ENCODE results near the gene PALD1.

The PALD1 gene

GRCh38 chr10:70458329-70459060 lies 20.1 kb upstream of the PALD1 start:
- no peak for DNase-seq

- DNase-seq, result no peak
These were observed 19.4 kb upstream of the PALD1 start for GRCh38 chr10:70459061-70459773.

GRCh38 chr10:70459774-70460490 lies 18.6 kb upstream of the PALD1 start:
- no peak for DNase-seq

- peak; percentile 39 to 54 for DNase-seq
These were observed 16.9 kb upstream of the PALD1 start for GRCh38 chr10:70461397-70462348.

- no peak for DNase-seq
These were observed 16.1 kb upstream of the PALD1 start for GRCh38 chr10:70462349-70462984.

- no peak for DNase-seq
These were observed 13.3 kb upstream of the PALD1 start for GRCh38 chr10:70465278-70465677.

- DNase-seq, result no peak
These were observed 12.7 kb upstream of the PALD1 start for GRCh38 chr10:70465832-70466231.

- no peak for DNase-seq
These were observed 11.6 kb upstream of the PALD1 start for GRCh38 chr10:70466951-70467350.

GRCh38 chr10:70472799-70473454 lies 5.6 kb upstream of the PALD1 start:
- DNase-seq, result no peak

- DNase-seq, result no peak
These were observed 3.8 kb upstream of the PALD1 start for GRCh38 chr10:70474780-70475179.

- no peak for DNase-seq
These were observed 2.9 kb upstream of the PALD1 start for GRCh38 chr10:70475661-70476060.

GRCh38 chr10:70476249-70477035 lies 2.1 kb upstream of the PALD1 start:
- no peak for DNase-seq

- peak; percentile 81 to 84 for DNase-seq
These were observed 855 bp upstream of the PALD1 start for GRCh38 chr10:70477661-70478162.

- DNase-seq, result no peak
These were observed 606 bp downstream of the PALD1 start for GRCh38 chr10:70479165-70479581.

- no peak for DNase-seq
These were observed 1.2 kb downstream of the PALD1 start for GRCh38 chr10:70479626-70480238.

- DNase-seq, result peak in 1 of 2 donors; percentile 65
These were observed 1.8 kb downstream of the PALD1 start for GRCh38 chr10:70480239-70480861.

GRCh38 chr10:70481105-70481504 lies 2.5 kb downstream of the PALD1 start:
- DNase-seq, result no peak

GRCh38 chr10:70481831-70482530 lies 3.4 kb downstream of the PALD1 start:
- no peak for DNase-seq
